Measurements from ENCODE around the gene TSSK2. TPM values are rescaled to one million over a fixed set of nuclear protein-coding genes. Genes with fewer than 3 reads are reported as not detected.

Gene TSSK2
- total and polyA plus RNA-seq, 11 donors: 0.04 to 0.19 (median 0.12) TPM; not detected in 8

DNA sequence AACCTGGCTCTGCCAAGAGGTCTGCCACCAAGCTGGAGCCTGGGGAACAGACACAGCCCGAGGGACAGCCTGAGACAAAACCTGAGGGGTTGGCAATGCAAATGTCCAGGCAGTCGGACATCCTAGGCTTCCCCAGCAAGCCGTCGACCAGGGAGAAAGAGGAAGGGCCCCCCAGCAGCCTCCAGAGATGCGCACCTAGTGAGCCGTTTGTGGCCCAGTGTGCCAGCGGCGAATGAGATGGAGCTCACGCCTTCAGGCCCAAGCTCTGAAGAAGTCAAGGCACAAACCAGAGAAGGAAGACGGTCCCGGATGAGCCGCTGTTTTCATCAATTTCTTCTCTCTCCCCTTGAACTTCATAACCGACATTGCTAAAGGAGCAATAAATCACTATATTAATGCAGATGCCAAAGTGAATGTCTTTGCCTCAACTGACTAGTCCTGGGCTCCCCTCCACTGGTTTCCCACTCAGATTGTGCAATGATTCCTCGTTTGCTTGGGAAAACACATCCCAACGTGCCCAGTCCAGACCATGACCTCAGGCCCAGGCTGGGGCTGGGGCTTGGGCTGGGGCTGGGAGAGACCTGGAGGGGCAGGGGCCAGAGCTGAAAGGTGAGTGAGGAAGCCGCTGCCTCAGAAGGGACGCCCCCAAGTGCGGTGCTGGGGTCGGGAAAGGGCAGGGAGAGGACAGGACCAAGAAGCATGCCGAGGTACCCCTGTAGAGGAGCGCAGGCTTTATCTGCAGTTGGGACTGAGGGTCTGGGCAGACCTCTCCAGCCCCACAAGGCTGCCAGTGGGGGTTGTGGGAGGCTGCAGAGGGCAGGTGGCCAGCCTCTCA lies 5.4 kb upstream of the TSSK2 start:
- intact Hi-C loops (cut with DNase I): loop anchor here in 1 of 10 donors (10.0 kb wide), 1 partner anchor 61 kb away; no protein-coding TSS in a partner anchor
- Histone ChIP-seq H3K27me3 (no peaks in the 10 kb centered on the region), H3K4me3 (no peak overlapping the region), H3K9me3 (no peaks in the 10 kb centered on the region), H3K4me1 (peaks cover 4 to 18% (median 12%) of the 10 kb centered on the region in 12 donors), H3K27ac (no peak overlapping the region), H3K36me3 (no peaks in the 10 kb centered on the region)
- ATAC-seq (no peak), DNase-seq (no peak)
- 86 to 88% (median 86%) methylated on average over 20 to 21 of the region's 21 CpGs for WGBS, 4 donors
- TF ChIP-seq, protein P1, sequence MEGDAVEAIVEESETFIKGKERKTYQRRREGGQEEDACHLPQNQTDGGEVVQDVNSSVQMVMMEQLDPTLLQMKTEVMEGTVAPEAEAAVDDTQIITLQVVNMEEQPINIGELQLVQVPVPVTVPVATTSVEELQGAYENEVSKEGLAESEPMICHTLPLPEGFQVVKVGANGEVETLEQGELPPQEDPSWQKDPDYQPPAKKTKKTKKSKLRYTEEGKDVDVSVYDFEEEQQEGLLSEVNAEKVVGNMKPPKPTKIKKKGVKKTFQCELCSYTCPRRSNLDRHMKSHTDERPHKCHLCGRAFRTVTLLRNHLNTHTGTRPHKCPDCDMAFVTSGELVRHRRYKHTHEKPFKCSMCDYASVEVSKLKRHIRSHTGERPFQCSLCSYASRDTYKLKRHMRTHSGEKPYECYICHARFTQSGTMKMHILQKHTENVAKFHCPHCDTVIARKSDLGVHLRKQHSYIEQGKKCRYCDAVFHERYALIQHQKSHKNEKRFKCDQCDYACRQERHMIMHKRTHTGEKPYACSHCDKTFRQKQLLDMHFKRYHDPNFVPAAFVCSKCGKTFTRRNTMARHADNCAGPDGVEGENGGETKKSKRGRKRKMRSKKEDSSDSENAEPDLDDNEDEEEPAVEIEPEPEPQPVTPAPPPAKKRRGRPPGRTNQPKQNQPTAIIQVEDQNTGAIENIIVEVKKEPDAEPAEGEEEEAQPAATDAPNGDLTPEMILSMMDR (IDR thresholded peaks at IDR 0.05): no peak
- no peak for TF ChIP-seq POLR2A (IDR thresholded peaks at IDR 0.05)

- H3K27ac ChIP-seq: no peak overlapping the region
- H3K4me3 ChIP-seq: no peak overlapping the region
- ATAC-seq: no peak
- TF ChIP-seq, protein P1 (IDR thresholded peaks at IDR 0.05): no peak
- TF ChIP-seq POLR2A (IDR thresholded peaks at IDR 0.05): no peak
- H3K36me3 ChIP-seq: peaks cover 0 to under 1% (median 0%) of the 10 kb centered on the region in 9 donors
- H3K9me3 ChIP-seq: no peaks in the 10 kb centered on the region
- WGBS, 4 donors: 86 to 93% (median 89%) methylated on average over 15 to 19 of the region's 19 CpGs
- peaks cover 0 to 9% (median 5%) of the 10 kb centered on the region in 12 donors for H3K4me1 ChIP-seq
- intact Hi-C loops (cut with DNase I): loop anchor here in 1 of 10 donors (10.0 kb wide), 1 partner anchor 62 kb away; no protein-coding TSS in a partner anchor
- peak in 1 of 5 donors; percentile 48 for DNase-seq
- H3K27me3 ChIP-seq: no peaks in the 10 kb centered on the region
These were observed 4.5 kb upstream of the TSSK2 start for GRCh38 chr22:19126309-19127273.

- H3K9me3 ChIP-seq: no peaks in the 10 kb centered on the region
- TF ChIP-seq, protein P1 (IDR thresholded peaks at IDR 0.05): no peak
- no peak for TF ChIP-seq POLR2A (IDR thresholded peaks at IDR 0.05)
- intact Hi-C loops (cut with DNase I): loop anchor here in 1 of 10 donors (10.0 kb wide), 1 partner anchor 63 kb away; no protein-coding TSS in a partner anchor
- H3K27ac ChIP-seq: no peak overlapping the region
- H3K4me1 ChIP-seq: peaks cover 0 to 8% (median 5%) of the 10 kb centered on the region in 12 donors
- DNase-seq: peak in 1 of 5 donors; percentile 12
- WGBS, 4 donors: 88 to 96% (median 93%) methylated on average over 13 to 16 of the region's 16 CpGs
- no peaks in the 10 kb centered on the region for H3K27me3 ChIP-seq
- peaks cover 0 to 9% (median 0%) of the 10 kb centered on the region in 9 donors for H3K36me3 ChIP-seq
- no peak overlapping the region for H3K4me3 ChIP-seq
- no peak for ATAC-seq
These were observed 3.6 kb upstream of the TSSK2 start for GRCh38 chr22:19127329-19128008.

Data from heart left ventricle (tissue), 16 donors.